NCI-H446 (cell line): ENCODE data around the gene IL10RB.

ENCODE experiments used
- DNase-seq, 2 experiments: peaks; one replicate each; lab custom pipeline; 2025; lab: John Stamatoyannopoulos, UW

The IL10RB gene

DNA sequence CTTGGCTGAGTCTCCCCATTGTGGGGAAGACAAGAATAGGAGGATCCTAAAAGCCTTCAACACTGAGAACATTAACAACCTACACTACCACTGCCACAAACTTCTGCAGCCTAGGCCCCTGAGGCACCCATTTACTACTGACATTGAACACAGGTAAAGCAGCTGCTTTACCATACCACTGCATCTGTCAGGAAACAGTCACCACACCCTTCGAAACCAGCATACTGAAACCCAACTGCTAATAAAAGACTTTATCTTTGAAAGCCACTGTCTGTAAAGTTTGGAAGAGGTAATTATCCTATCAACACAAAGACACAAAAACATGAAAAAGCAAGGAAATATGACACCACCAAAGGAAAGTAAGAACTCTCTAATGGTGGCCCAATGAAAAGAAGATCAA, 66.0 kb downstream of the IL10RB start:
- no peak for DNase-seq

DNA sequence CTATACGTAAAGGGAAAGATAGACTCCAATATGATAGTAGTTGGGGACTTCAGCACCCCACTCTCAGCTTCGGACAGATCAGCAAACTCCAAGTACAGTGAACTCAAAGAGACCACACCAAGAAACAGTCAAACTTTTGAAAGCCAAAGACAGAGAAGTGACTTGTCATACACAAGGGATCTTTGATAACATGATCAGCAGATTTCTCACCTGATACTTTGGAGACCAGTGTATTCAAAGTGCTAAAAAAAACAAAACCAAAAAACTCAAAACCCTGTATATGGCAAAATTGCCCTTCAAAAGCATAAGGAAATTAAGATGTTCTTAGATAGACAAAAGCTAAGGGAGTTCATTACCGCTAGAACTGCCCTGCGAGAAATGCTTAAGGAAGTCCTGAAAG, 68.0 kb downstream of the IL10RB start:
- DNase-seq, result no peak

DNA sequence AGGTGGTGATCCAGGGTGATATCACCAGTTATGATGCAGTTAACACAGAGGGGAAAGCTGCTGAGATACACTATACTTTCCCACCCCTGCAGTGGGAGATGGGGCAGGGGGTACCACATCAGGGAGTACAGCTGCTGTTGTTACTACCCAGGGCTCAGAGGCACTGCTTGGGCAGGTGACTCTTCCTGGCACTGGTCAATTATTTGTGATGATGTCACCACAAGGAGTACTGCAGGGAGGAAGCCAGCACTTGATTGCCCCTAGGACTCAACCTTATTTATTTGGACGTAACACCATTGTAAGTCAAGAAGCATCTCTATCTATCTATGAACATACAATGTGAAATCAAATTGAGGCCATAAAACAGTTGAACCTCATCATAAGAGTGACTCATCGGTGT, 68.7 kb downstream of the IL10RB start:
- no peak for DNase-seq

DNA sequence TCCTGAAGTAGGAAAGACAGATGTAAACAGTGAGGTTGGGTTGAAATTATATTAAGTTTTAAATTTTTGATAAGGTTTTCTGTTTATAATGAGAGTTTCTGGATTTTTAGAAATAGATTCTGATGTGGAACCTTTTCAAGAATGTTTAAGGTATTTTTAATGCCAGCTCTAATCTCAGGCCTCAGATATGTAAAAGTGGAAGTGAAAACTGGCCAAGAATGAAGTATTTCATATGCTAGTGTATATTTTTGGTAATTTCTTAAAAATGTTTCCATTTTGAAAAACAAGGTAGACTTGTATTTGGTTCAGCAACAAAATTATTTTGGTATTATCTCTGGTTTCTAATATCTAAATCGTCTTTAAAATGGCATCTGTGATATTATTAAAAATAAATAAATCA, 73.0 kb downstream of the IL10RB start:
- no peak for DNase-seq

DNA sequence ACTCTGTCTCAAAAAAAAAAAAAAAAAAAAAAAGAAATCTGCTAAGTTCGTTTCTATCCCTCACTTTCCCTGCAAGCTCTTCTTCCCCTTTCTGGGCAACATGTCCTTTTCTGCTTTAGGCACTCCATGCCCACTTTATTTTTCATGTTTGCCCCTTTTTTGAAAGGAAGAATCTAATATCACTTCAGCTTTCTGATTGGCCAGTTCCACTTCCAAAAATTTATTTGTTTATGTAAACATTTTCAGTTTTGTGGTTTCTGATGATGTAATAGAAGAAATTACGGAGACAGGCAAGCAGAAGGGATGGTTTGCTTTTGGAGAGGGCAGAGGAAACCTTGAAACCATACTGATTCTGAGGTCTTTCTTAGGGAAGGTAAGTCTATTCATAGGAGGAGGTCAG, 73.8 kb downstream of the IL10RB start:
- no peak for DNase-seq

DNA sequence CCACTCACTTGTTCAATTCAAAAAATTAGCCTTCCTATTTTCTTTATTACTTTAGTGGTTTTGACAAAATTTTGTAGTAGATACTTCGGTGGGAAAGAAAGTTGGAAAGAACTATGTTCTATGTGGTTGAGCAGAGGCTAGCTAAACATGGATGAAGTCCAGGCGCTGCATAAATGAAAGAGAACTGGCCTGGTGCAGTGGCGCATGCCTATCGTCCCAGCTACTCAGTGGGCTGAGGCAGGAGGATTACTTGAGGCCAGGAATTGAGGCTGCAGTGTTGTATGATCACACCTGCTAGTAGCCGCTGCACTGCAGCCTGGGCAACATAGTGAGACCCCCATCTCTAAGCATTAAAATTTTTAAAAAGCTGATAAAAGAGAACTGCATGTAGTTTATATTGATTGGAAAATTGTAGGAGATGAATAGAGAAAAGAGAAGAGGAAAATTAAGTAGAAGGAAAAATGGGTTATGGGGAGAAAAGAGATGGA, 79.6 kb downstream of the IL10RB start:
- DNase-seq, result no peak
